NOMO-1 treated with DMSO at 0.1 percent for 48 hours (cell line): ENCODE measurements around the gene JAZF1.
A peak's percentile ranks its signal among the peaks of the same experiment; 100 is the strongest.
"Not testable (repeated sequence)": the region's sequence is repeated elsewhere in the genome, so short reads cannot be mapped to it uniquely, and the experiment has no call there.

Experiments used
- DNase-seq: peaks from one replicate; lab custom pipeline; 2025; ENCODE audit not compliant: unreplicated experiment; lab: John Stamatoyannopoulos, UW

Gene JAZF1

GRCh38 chr7:28017372-28017771 is 163.2 kb downstream of the JAZF1 start:
- no peak for DNase-seq

GRCh38 chr7:28016297-28016696 is 164.3 kb downstream of the JAZF1 start:
- DNase-seq, result no peak

GRCh38 chr7:28015169-28015568 is 165.4 kb downstream of the JAZF1 start:
- DNase-seq, result no peak

GRCh38 chr7:28014340-28014739 is 166.3 kb downstream of the JAZF1 start:
- DNase-seq, result not testable (repeated sequence)

GRCh38 chr7:28013441-28013840 is 167.2 kb downstream of the JAZF1 start:
- DNase-seq, result no peak

- no peak for DNase-seq
These were observed 167.6 kb downstream of the JAZF1 start for GRCh38 chr7:28013019-28013418.

- no peak for DNase-seq
These were observed 171.7 kb downstream of the JAZF1 start for GRCh38 chr7:28008911-28009310.

- DNase-seq, result no peak
These were observed 172.4 kb downstream of the JAZF1 start for GRCh38 chr7:28008171-28008570.

- DNase-seq, result no peak
These were observed 174.1 kb downstream of the JAZF1 start for GRCh38 chr7:28006491-28006890.

- DNase-seq, result no peak
These were observed 174.8 kb downstream of the JAZF1 start for GRCh38 chr7:28005847-28006231.

- DNase-seq, result no peak
These were observed 175.3 kb downstream of the JAZF1 start for GRCh38 chr7:28005075-28005846.

- no peak for DNase-seq
These were observed 177.2 kb downstream of the JAZF1 start for GRCh38 chr7:28003408-28003807.

- DNase-seq, result no peak
These were observed 178.0 kb downstream of the JAZF1 start for GRCh38 chr7:28002638-28003037.

GRCh38 chr7:28001896-28002295 is 178.7 kb downstream of the JAZF1 start:
- DNase-seq, result no peak

- DNase-seq, result no peak
These were observed 180.8 kb downstream of the JAZF1 start for GRCh38 chr7:27999829-28000228.

GRCh38 chr7:27998382-27998781 is 182.2 kb downstream of the JAZF1 start:
- DNase-seq, result no peak

- DNase-seq, result no peak
These were observed 183.3 kb downstream of the JAZF1 start for GRCh38 chr7:27997188-27997707.

- no peak for DNase-seq
These were observed 184.5 kb downstream of the JAZF1 start for GRCh38 chr7:27996141-27996540.

GRCh38 chr7:27995228-27995627 is 185.4 kb downstream of the JAZF1 start:
- no peak for DNase-seq

- peak; percentile 58 for DNase-seq
These were observed 186.0 kb downstream of the JAZF1 start for GRCh38 chr7:27994639-27995038.

GRCh38 chr7:27992755-27993493 is 187.7 kb downstream of the JAZF1 start:
- no peak for DNase-seq

GRCh38 chr7:27992097-27992496 is 188.5 kb downstream of the JAZF1 start:
- DNase-seq, result no peak
